ENCODE results near the gene IP6K3. TPM values are rescaled to one million over a fixed set of nuclear protein-coding genes. Genes with fewer than 3 reads are reported as not detected.

IP6K3 gene
- 0.29 and 2.6 TPM in 2 replicates for total RNA-seq

GRCh38 chr6:33746651-33747100 lies at the start of gene IP6K3:
IP6K3 (minus strand) TSS chr6:33746905; CDS start chr6:33735476, 11,429 bp downstream.

GRCh38 chr6:33788694-33789549 lies 42.2 kb upstream of the IP6K3 start, which contains the start of gene LEMD2:
LEMD2 (minus strand) TSS chr6:33789130; CDS start chr6:33789116, 14 bp downstream.

GRCh38 chr6:33711140-33712129 lies 35.3 kb downstream of the IP6K3 start, which contains the start of gene UQCC2:
UQCC2 (minus strand) TSS chr6:33711700; CDS start chr6:33711686, 14 bp downstream.

Small RNAs within 50 kb of the gene (small RNA-seq; reads per million reads assigned to genes)
- not detected for gene MIR3934 (ENCODE audit: low replicate concordance)

Other genes starting within 250 kb of the IP6K3 start
- gene BAK1, start 166.6 kb downstream of the IP6K3 start, total RNA-seq = 19.9 and 28.3 TPM in 2 replicates
- 19.5 and 47.2 TPM in 2 replicates for gene ITPR3, start 125.6 kb downstream of the IP6K3 start, total RNA-seq
- gene UQCC2, start 35.2 kb downstream of the IP6K3 start, total RNA-seq = 7.4 and 12.6 TPM in 2 replicates
- 54.3 and 64.0 TPM in 2 replicates for gene LEMD2, start 42.2 kb upstream of the IP6K3 start, total RNA-seq
- not detected in 2 replicates for gene MLN, start 57.1 kb upstream of the IP6K3 start, total RNA-seq